ENCODE measurements around the gene ISG15.
A peak's percentile ranks its signal among the peaks of the same experiment; 100 is the strongest.
"Not testable (repeated sequence)": the region's sequence is repeated elsewhere in the genome, so short reads cannot be mapped to it uniquely, and the experiment has no call there.

ISG15 gene

GRCh38 chr1:1030867-1031658 is 17.8 kb downstream of the ISG15 start:
- DNase-seq, result not testable (repeated sequence)

- DNase-seq, result no peak
Observed at GRCh38 chr1:1031659-1032235, 18.4 kb downstream of the ISG15 start.

- DNase-seq, result peak; percentile 51
Observed at GRCh38 chr1:1032424-1032823, 19.1 kb downstream of the ISG15 start.

GRCh38 chr1:1033009-1033587 is 19.8 kb downstream of the ISG15 start:
- peak; percentile 97 for DNase-seq

- no peak for DNase-seq
Observed at GRCh38 chr1:1033731-1034438, 20.6 kb downstream of the ISG15 start.

- DNase-seq, result no peak
Observed at GRCh38 chr1:1034439-1034781, 21.1 kb downstream of the ISG15 start.

- DNase-seq, result no peak
Observed at GRCh38 chr1:1035291-1035943, 22.1 kb downstream of the ISG15 start.

- no peak for DNase-seq
Observed at GRCh38 chr1:1037366-1038327, 24.4 kb downstream of the ISG15 start.

GRCh38 chr1:1038694-1039093 is 25.4 kb downstream of the ISG15 start:
- no peak for DNase-seq

GRCh38 chr1:1039145-1039910 is 26.0 kb downstream of the ISG15 start:
- no peak for DNase-seq

GRCh38 chr1:1040004-1040991 is 27.0 kb downstream of the ISG15 start:
- peak; percentile 84 for DNase-seq

GRCh38 chr1:1041092-1041523 is 27.8 kb downstream of the ISG15 start:
- no peak for DNase-seq

GRCh38 chr1:1041873-1042272 is 28.6 kb downstream of the ISG15 start:
- no peak for DNase-seq

- no peak for DNase-seq
Observed at GRCh38 chr1:1042835-1043234, 29.5 kb downstream of the ISG15 start.

GRCh38 chr1:1043411-1043810 is 30.1 kb downstream of the ISG15 start:
- no peak for DNase-seq

GRCh38 chr1:1043921-1044320 is 30.6 kb downstream of the ISG15 start:
- DNase-seq, result no peak

GRCh38 chr1:1044455-1045078 is 31.3 kb downstream of the ISG15 start:
- no peak for DNase-seq

- no peak for DNase-seq
Observed at GRCh38 chr1:1045129-1045528, 31.8 kb downstream of the ISG15 start.

- DNase-seq, result no peak
Observed at GRCh38 chr1:1046243-1046642, 32.9 kb downstream of the ISG15 start.

All from DMS153 (cell line).